A673 (cell line): ENCODE data around the gene POMT2. TPM values are rescaled to one million over a fixed set of nuclear protein-coding genes. Genes with fewer than 3 reads are reported as not detected.

Experiments used
- BruUV-seq: library from RNA; stranded (reverse); fragments of 400-500 nt; replicated peaks from 2 replicates; lab custom pipeline; 2021; lab: Mats Ljungman, UMichigan
- CTCF ChIA-PET: fragments of 300-600 bp; sonication (Branson Sonifier 250); formaldehyde crosslinking; loops from one replicate; lab custom pipeline; 2022; ENCODE audit warnings: antibody characterized with exemption; lab: Charles Lee
- POLR2A ChIA-PET: fragments of 300-600 bp; sonication (Branson Sonifier 250); formaldehyde crosslinking; loops from one replicate; lab custom pipeline; 2022; ENCODE audit warnings: antibody characterized with exemption; ENCODE audit not compliant: low non-redundant PET; lab: Charles Lee
- DNase-seq: peaks from one replicate; pipeline ENCODE4 v3.0.0-alpha.2; 2015; ENCODE audit warnings: low spot score
- H3K27ac ChIP-seq: fragments of 200-600 bp; sonication (generic); 2 replicates; pipeline ENCODE4 v1.5.1; 2016; ENCODE audit warnings: mixed run types, low read depth, mild to moderate bottlenecking, mixed read lengths, antibody characterized with exemption, low read length; ENCODE audit not compliant: poor library complexity, severe bottlenecking
- H3K27me3 ChIP-seq: fragments of 200-600 bp; sonication (generic); replicated peaks from 2 replicates; pipeline ENCODE4 v1.6.1; 2017; ENCODE audit warnings: mixed run types, low read depth, mild to moderate bottlenecking, mixed read lengths, antibody characterized with exemption, low read length; ENCODE audit not compliant: insufficient read depth, poor library complexity
- H3K36me3 ChIP-seq: fragments of 200-600 bp; sonication (generic); 2 replicates; pipeline ENCODE4 v1.6.1; 2016; ENCODE audit warnings: mixed run types, mild to moderate bottlenecking, mixed read lengths, antibody characterized with exemption, low read length; ENCODE audit not compliant: insufficient read depth, poor library complexity, severe bottlenecking
- H3K4me1 ChIP-seq: fragments of 200-600 bp; sonication (generic); 2 replicates; pipeline ENCODE4 v1.6.1; 2017; ENCODE audit warnings: mixed run types, mild to moderate bottlenecking, mixed read lengths, antibody characterized with exemption, low read length; ENCODE audit not compliant: insufficient read depth, poor library complexity, severe bottlenecking
- H3K4me3 ChIP-seq: fragments of 200-600 bp; sonication (generic); 2 replicates; pipeline ENCODE4 v1.5.1; 2016; ENCODE audit warnings: low read depth, mixed run types, mild to moderate bottlenecking, mixed read lengths, low read length; ENCODE audit not compliant: poor library complexity, severe bottlenecking
- H3K9me3 ChIP-seq: fragments of 200-600 bp; sonication (generic); 2 replicates; pipeline ENCODE4 v1.6.1; 2016; ENCODE audit warnings: mixed run types, low read depth, mild to moderate bottlenecking, mixed read lengths, antibody characterized with exemption, low read length; ENCODE audit not compliant: poor library complexity, severe bottlenecking
- CTCF ChIP-seq: fragments of 300-800, 200-600 bp; sonication (generic); conservative IDR thresholded peaks from 2 replicates; pipeline ENCODE4 v1.5.1; 2017; ENCODE audit warnings: low read depth, mild to moderate bottlenecking, antibody characterized with exemption, low read length, moderate library complexity, mixed read lengths
- EZH2 ChIP-seq: fragments of 200-600 bp; sonication (generic); IDR thresholded peaks from 2 replicates; pipeline ENCODE4 v1.6.1; 2017; ENCODE audit warnings: borderline replicate concordance, low read depth, mild to moderate bottlenecking, mixed read lengths, antibody characterized with exemption, low read length; ENCODE audit not compliant: poor library complexity, severe bottlenecking
- intact Hi-C: fragments of 100-400 bp; cut with micrococcal nuclease; formaldehyde crosslinking; loops from one replicate; pipeline ENCODE4 v1.10.0; 2022; ENCODE audit not compliant: unreplicated experiment
- total RNA-seq: library from RNA; stranded (reverse); gene quantifications from 2 replicates; pipeline ENCODE4 v1.2.3, GENCODE V29; 2021

Gene POMT2
- total RNA-seq, 1 experiment from 2014 or later, result 55.6 TPM

DNA sequence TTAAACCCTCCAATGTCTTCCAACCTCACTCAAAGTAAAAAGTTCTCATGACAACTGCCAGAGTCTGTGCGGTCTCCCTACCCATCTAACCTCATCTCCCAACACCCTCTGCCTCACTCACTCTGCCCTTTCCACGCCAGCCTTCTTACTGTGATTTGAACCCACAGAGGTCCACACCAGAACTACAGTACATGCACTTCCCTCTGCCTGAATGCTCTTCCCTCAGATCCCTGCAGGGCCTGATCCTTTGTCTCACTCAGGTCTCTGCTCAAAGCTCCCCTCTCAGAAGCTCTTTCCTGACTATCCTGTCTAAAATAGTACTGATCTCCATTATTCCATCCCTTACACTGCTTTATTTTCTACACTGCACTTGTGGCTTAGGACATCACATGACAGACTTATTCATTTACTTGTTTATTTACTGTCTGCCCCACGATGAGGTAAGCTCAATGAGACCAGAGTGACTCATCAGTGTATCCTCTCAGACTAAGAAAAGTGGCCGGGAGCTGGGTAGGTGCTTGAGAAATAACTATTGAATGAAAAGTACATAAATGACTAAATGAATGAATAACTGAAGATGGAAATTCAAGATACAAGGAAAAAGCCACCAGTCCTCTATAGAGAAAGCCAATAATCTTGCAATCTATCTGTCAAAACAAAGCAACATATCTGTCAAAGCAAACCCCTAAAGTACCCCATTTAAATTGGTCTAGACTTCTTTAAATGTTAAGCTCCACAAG lies 17.1 kb downstream of the POMT2 start:
- no peaks in the 10 kb centered on the region for H3K4me1 ChIP-seq
- no TSS peak for BruUV-seq
- POLR2A ChIA-PET, result no interaction called here
- intact Hi-C loops, result no loop called here
- no peak overlapping the region for H3K4me3 ChIP-seq
- CTCF ChIA-PET, result interaction anchor here (0.6 to 1.1 kb wide), 4 partner anchors 13 to 1015 kb away, joined by 3 to 7 read pairs (median 4); no protein-coding TSS in a partner anchor
- peak; percentile 32 for DNase-seq
- H3K9me3 ChIP-seq, result no peaks in the 10 kb centered on the region
- H3K27ac ChIP-seq, result no peak overlapping the region
- no peaks in the 10 kb centered on the region for H3K36me3 ChIP-seq
- no peak for TF ChIP-seq CTCF
- TF ChIP-seq EZH2, result no peak
- no peaks in the 10 kb centered on the region for H3K27me3 ChIP-seq

DNA sequence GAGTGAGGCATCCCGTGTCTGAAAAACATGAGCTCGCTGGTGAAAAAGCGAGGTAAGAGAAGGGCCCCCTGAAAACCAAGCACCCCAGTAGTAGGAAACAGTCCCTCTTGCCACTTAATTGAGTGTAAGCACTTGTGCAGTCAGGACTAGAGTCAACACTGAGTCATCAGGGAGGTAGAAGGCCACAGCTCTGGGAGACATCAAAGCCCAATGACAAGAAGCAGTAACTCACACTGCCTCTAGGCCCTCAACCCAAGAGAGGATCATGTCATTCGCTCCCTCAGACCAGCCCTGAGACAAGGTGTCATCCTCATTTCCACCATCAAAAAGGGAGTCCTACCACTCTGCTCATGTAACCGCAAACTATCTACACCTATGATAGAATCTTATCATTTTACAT lies 17.8 kb downstream of the POMT2 start:
- H3K4me3 ChIP-seq, result no peak overlapping the region
- DNase-seq, result no peak
- H3K4me1 ChIP-seq, result no peaks in the 10 kb centered on the region
- TF ChIP-seq CTCF, result no peak
- no TSS peak for BruUV-seq
- H3K27me3 ChIP-seq, result no peaks in the 10 kb centered on the region
- ChIA-PET POLR2A (no interaction called here), CTCF (interaction anchor here (1.0 kb wide), 1 partner anchor 13 kb away, joined by 3 read pairs; no protein-coding TSS in a partner anchor)
- H3K27ac ChIP-seq, result no peak overlapping the region
- intact Hi-C loops, result no loop called here
- H3K9me3 ChIP-seq, result no peaks in the 10 kb centered on the region
- no peaks in the 10 kb centered on the region for H3K36me3 ChIP-seq

- Histone ChIP-seq H3K4me3 (no peak overlapping the region), H3K27me3 (no peaks in the 10 kb centered on the region), H3K4me1 (no peaks in the 10 kb centered on the region), H3K36me3 (no peaks in the 10 kb centered on the region), H3K27ac (no peak overlapping the region), H3K9me3 (no peaks in the 10 kb centered on the region)
- intact Hi-C loops, result no loop called here
- DNase-seq, result peak; percentile 78
- TF ChIP-seq CTCF (peak; percentile 81), EZH2 (no peak)
- BruUV-seq, result no TSS peak
- CTCF ChIA-PET, result interaction anchor here (2.1 kb wide), 1 partner anchor 14 kb away, joined by 15 read pairs; no protein-coding TSS in a partner anchor
- POLR2A ChIA-PET, result no interaction called here
These were observed 19.6 kb downstream of the POMT2 start for GRCh38 chr14:77301103-77301502.
